HG02970 (cell line): Measurements from ENCODE around the gene DPF3.

ENCODE experiments used
- ATAC-seq: cut with Tn5 transposase; IDR thresholded peaks from one replicate; pipeline ENCODE4 v1.9.1; 2021; ENCODE audit warnings: mild to moderate bottlenecking, moderate library complexity, moderate number of reproducible peaks; ENCODE audit not compliant: unreplicated experiment, low FRiP score

DPF3 gene

GRCh38 chr14:72802588-72802946, 91.3 kb downstream of the DPF3 start:
- no peak for ATAC-seq

- ATAC-seq: no peak
Observed at GRCh38 chr14:72801836-72802587, 91.9 kb downstream of the DPF3 start.

GRCh38 chr14:72801381-72801812, 92.5 kb downstream of the DPF3 start:
- ATAC-seq: no peak

DNA sequence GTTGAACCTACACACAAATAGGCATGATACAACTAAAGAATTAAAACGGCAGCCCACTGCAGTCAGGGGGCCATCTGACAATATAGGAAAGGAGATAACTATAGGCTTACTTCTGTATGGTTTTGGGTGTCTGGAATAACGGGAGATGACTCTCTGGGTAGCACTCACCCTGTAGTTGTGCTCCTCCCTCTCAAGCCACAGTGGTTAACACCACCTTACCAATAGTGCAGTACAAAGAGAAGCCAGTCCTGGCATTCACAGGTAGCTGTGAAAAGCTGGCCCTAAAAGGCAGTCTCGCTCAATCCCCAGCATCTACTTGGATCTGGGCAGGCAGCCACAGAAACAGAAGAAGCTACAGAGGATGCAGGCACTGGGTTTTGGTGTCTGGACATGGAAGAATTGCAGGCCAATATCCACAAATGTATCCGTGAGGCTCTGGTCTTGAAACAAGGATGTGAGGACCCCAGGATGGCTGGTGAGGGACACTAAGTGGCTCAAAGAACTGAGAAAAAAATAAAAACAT, 93.0 kb downstream of the DPF3 start:
- ATAC-seq: no peak

GRCh38 chr14:72800296-72800695, 93.6 kb downstream of the DPF3 start:
- no peak for ATAC-seq

DNA sequence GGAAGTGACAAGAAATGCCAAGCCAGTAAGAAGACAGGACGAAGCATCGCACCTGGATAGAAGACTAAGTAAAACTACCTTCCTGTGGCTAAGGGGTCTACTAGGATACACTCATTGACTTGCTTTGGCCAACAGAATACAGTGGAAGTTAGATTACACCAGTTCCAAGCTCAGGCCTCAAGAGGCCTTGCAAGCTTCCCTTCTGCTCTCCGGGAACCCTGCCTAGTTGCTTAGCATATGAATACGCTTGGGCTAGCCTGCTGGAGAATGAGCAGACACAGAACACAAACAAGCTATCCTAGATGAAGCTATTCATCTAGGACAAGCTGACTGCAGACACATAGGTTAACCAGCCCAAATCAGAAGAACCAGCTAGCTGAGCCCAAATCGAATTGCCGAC, 97.0 kb downstream of the DPF3 start:
- ATAC-seq: no peak

DNA sequence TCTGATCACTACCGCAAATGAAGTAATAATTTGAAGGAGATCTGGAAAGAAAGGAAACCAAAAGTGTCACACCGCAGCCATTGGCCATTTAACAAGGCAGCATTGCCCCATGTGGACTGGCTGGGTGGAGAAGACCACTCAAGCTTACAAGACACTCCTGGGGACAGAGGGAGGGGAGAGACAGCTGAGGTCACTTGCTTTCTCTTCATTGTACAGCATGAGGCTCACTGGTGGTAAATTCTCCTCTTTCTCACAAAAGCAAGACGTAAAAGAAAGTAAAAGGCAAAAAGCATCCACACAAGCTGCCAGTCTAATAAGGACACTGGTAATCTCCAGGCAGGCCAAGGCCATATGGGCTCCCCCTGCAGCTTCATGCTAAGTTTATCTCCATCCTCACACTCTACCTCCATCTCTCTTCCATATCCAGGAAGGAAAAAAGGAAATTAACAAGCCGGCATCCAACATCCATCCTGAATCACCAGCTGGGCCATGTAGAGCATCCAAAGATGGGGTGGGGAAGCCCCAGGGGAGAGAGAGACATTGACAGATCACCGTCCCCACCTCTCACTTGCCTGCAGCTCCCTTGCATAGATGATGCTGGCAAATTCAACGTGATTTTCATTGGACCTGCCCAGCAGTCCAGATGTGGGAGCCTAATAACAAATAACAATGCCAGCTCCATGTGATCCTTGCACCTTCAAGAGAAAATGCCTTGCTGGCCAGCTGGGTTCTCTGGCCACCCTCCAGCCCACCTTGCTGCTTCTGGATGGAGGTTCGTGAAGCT, 100.6 kb downstream of the DPF3 start:
- no peak for ATAC-seq

GRCh38 chr14:72792051-72792788, 101.7 kb downstream of the DPF3 start:
- no peak for ATAC-seq

GRCh38 chr14:72790887-72791566, 102.9 kb downstream of the DPF3 start:
- no peak for ATAC-seq

DNA sequence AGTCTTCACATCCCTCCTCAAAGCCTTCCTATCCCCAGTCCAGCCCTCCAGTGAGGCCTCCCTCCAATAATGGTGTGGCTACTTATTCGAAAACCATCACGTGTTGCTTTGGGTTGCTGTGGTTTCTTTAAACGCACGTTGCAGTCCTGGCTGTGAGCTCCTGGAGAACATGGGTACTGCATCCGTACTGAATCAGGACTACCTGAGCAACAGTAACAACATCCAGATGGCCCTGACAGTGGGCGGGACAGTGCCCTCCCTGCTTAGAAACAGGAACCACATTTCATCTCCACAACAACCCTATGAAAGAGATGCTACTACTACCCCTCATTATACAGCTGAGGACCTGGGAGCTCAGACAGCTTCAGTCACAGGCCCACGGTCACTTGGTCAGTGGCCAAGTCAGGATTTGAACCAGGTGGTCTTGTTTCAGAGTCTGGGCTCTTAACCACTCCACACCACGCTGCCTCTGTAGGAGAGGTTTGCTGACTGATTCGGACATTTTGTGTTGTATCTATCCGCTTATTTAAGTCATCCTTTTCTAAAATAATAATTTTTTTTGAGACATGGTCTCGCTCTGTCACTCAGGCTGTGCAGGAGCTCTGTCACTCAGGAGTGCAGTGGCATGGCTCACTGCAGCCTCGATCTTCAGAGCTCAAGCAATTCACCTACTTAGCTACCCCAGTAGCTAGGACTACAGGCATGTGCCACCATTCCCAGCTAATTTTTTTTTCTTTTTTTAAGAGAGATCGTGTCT, 104.8 kb downstream of the DPF3 start:
- ATAC-seq: no peak

DNA sequence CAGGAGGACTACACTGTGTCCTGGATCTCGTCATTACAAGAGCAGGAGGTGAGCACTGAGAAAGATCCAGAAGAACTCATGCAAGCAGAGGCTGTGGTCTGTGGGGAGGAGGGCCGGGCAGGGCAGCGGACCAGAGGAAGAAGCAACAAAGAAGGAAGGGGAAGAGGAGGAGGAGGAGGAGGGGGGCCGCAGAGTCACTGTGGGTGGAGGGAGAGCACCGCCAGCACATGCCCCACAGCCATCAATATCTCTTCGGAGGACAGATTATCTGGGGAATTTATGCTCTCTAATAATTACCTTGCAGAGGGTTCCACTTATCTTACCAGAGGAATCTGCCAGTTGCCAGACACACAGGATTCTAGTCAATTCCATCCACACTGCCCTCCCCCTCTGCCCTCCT, 105.6 kb downstream of the DPF3 start:
- ATAC-seq: no peak

DNA sequence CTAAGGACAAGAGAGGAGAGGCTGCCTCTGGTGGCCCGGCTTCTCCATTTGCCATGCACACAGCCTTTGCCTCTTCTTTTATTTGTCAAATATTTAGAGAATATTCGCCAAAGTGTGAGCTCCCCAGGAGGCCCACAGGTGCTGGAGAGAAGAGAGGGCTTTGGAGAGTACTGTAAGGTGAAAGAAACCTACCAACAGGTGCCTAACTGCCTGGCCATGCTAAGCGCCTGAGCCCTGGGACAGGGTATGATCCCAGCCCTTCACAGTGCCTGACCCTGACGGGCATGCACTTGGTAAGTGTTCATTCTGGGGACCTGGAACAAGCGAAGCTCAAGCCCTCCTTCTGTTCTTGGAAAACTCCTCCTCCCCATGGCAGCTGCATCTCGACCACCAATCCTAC, 106.1 kb downstream of the DPF3 start:
- no peak for ATAC-seq

DNA sequence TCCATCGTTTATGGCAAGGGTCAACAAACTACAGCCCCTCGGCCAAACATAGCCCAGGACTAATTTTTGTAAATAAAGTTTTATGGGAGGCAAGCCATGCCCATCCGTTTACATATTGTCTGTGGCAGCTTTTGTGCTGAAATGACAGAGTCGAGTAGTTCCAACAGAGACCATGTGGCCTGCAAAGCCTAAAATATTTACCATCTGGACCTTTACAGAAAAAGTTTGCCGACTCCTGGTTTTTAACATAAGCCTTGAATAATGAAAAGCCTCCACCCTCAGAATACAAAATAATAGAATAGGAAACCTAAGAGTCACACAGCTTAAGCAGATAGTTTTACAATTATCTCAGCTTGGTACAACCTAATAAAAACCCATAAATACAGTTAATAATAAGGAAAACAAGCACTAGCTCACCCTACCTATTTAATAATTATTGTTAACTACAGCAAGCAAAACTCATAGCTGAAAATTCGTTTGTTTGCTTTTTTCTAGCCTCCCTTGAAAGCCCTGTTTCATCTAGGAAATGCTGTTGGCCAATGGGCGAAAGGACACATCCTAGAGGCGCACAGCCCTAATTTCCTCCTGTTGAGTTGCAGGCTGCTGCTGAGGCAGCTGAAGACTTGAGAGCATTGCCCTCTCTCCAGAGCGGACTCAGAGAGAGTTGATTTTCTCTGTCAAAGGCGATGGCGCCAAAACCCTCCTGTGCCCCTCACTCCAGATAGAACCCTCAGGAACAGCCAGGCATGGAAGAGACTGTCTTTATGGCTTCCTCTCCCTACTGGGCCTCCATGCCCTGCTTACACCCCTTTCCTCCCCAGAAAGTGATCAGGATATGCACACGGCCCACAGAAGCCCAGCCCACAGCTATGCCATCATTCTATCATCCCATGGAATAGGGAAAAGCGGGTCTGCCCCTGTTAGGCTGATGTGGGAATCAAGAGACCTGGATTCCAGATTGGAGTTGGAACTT, 107.2 kb downstream of the DPF3 start:
- no peak for ATAC-seq

- ATAC-seq: no peak
Observed at GRCh38 chr14:72783741-72784140, 110.2 kb downstream of the DPF3 start.

DNA sequence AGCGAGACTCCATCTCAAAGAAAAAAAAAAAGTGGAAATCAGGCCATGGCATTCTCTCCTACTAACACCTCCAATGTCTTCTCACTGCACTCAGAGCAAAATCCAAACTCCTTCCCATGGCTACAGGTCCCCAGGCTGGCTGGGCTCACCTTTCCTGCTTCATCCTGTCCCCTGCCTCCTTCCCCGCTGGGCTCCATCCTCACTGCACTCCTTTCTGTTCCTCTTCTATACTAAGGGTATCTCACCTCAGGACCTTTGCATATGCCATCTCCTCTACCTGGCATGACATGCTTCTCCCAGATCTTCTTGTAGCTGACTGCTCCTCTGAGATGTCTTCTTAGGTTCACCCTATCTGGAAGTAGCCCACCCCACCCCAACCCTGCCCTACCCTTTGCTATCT, 111.1 kb downstream of the DPF3 start:
- no peak for ATAC-seq

DNA sequence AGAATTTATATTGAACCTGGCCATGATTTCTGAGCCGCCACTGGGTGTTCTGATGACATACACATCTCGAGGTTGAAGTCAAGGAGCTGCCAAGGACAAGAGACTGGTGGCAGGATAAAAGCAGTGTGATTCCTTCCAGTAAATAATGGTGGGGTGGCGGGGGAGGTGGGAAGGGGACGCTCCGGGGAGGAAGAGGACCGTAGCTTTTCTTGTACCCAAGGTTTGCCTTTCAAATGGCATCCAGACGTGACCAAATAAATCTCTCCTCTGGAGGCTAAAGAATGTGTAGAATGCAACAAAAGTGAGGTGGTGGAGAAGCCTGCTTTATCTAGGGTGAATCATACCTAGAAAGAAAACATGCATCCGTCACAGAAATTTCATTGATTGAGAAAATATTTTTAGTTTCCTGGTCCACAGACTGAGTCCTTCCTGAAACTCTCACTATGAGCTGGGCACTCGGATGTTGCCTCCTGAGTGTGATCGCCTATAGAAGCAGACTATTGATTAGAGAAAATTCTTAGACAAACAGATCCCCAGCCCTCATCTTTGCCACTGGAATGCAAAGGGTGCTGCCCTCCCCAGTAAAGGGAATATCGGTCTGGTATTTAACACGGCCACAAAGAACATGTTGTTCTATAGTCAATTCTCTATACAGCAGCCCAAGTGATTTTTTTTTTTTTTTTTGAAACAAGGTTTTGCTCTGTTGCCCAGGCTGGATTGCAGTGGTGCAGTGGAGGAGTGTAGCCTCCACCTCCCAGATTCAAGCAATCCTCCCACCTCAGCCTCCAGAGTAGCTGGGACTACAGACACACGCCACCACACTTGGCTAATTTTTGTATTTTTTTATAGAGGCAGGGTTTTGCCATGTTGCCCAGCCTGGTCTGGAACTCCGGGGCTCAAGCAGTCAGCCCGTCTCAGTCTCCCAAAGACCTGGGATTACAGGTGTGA, 112.1 kb downstream of the DPF3 start:
- no peak for ATAC-seq

GRCh38 chr14:72780751-72781150, 113.2 kb downstream of the DPF3 start:
- ATAC-seq: no peak

DNA sequence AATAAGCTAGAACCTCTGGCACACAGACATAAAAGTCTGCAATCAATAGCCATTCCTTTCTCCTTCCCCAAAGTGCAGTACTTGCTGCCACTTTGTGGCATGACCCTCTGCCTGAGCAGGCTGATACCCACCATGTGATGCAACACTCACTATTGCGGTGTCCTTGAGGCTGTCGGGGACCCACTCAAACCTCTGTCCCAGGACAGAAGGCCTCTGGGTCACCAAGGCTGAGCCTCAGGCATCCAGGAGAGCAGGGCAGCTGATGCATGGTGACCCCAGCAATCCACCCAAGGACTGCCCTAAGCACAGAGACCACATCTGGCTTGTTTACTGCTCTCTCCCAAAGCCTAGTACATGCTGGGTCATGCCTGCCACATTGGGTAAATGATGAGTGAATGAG, 114.2 kb downstream of the DPF3 start:
- no peak for ATAC-seq
